HG02870 (cell line): ENCODE results near the gene PCDH12.

Source experiments
- ATAC-seq: cut with Tn5 transposase; IDR thresholded peaks from one replicate; pipeline ENCODE4 v1.9.1; 2021; ENCODE audit warnings: mild to moderate bottlenecking, moderate library complexity; ENCODE audit not compliant: unreplicated experiment

The PCDH12 gene

GRCh38 chr5:141958113-141958512, at the start of gene PCDH12:
Gene PCDH12 (minus strand): TSS chr5:141958202. CDS start chr5:141957851, 351 bp downstream.
- ATAC-seq, result no peak

- ATAC-seq, result peak; percentile 24
Measured at GRCh38 chr5:142007237-142007544, 49.2 kb upstream of the PCDH12 start.

GRCh38 chr5:142006363-142007236, 48.6 kb upstream of the PCDH12 start:
- peak; percentile 67 for ATAC-seq

GRCh38 chr5:142003266-142003800, 45.3 kb upstream of the PCDH12 start:
- no peak for ATAC-seq

- ATAC-seq, result no peak
Measured at GRCh38 chr5:142000704-142001484, 42.9 kb upstream of the PCDH12 start.

- ATAC-seq, result no peak
Measured at GRCh38 chr5:142000173-142000572, 42.2 kb upstream of the PCDH12 start.

- ATAC-seq, result no peak
Measured at GRCh38 chr5:141997358-141997960, 39.5 kb upstream of the PCDH12 start.

GRCh38 chr5:141995656-141996055, 37.7 kb upstream of the PCDH12 start:
- no peak for ATAC-seq

GRCh38 chr5:141994511-141995136, 36.6 kb upstream of the PCDH12 start:
- no peak for ATAC-seq

- peak; percentile 58 for ATAC-seq
Measured at GRCh38 chr5:141992349-141992963, 34.5 kb upstream of the PCDH12 start.

GRCh38 chr5:141989720-141990119, 31.7 kb upstream of the PCDH12 start:
- no peak for ATAC-seq

GRCh38 chr5:141986072-141986471, 28.1 kb upstream of the PCDH12 start:
- no peak for ATAC-seq

- ATAC-seq, result no peak
Measured at GRCh38 chr5:141982626-141983025, 24.6 kb upstream of the PCDH12 start.

- ATAC-seq, result no peak
Measured at GRCh38 chr5:141978389-141978788, 20.4 kb upstream of the PCDH12 start.

- no peak for ATAC-seq
Measured at GRCh38 chr5:141976176-141976575, 18.2 kb upstream of the PCDH12 start.

GRCh38 chr5:141973871-141974595, 16.0 kb upstream of the PCDH12 start:
- ATAC-seq, result no peak

GRCh38 chr5:141969783-141970771, 12.1 kb upstream of the PCDH12 start:
- ATAC-seq, result peak; percentile 42

- peak; percentile 90 for ATAC-seq
Measured at GRCh38 chr5:141968914-141969608, 11.1 kb upstream of the PCDH12 start, which contains the start of gene RNF14. Gene RNF14 (plus strand): TSS chr5:141969105. CDS start chr5:141973589, 4,484 bp downstream.
